Peyer's patch (tissue), 4 donors: Measurements from ENCODE around the gene ZNF554.

Experiments used
- CTCF ChIP-seq, 6 experiments: fragments of 450-650 bp in 4 of 6; fragments of 200-600 bp in 2 of 6; sonication (generic) in 1 of 6; IDR thresholded peaks; one replicate each; pipeline ENCODE4 v1.5.1; 2017 to 2019; ENCODE audit warnings: antibody characterized with exemption in 6 of 6, mild to moderate bottlenecking in 3 of 6, moderate library complexity in 1 of 6
- POLR2A ChIP-seq, 2 donors: fragments of 450-650 bp; IDR thresholded peaks; one replicate each; pipeline ENCODE4 v1.5.1; 2017; ENCODE audit warnings: antibody characterized with exemption in 2 of 2, mild to moderate bottlenecking in 2 of 2, moderate library complexity in 2 of 2

- TF ChIP-seq CTCF (IDR thresholded peaks at IDR 0.05) (no peak), POLR2A (IDR thresholded peaks at IDR 0.05) (no peak)
Observed at GRCh38 chr19:2800506-2800905, 19.2 kb upstream of the ZNF554 start.
